ENCODE results near the gene XDH. TPM values are rescaled to one million over a fixed set of nuclear protein-coding genes. Genes with fewer than 3 reads are reported as not detected.

The XDH gene
- total RNA-seq, 1 experiment from 2014 or later, result 47.5 TPM

DNA sequence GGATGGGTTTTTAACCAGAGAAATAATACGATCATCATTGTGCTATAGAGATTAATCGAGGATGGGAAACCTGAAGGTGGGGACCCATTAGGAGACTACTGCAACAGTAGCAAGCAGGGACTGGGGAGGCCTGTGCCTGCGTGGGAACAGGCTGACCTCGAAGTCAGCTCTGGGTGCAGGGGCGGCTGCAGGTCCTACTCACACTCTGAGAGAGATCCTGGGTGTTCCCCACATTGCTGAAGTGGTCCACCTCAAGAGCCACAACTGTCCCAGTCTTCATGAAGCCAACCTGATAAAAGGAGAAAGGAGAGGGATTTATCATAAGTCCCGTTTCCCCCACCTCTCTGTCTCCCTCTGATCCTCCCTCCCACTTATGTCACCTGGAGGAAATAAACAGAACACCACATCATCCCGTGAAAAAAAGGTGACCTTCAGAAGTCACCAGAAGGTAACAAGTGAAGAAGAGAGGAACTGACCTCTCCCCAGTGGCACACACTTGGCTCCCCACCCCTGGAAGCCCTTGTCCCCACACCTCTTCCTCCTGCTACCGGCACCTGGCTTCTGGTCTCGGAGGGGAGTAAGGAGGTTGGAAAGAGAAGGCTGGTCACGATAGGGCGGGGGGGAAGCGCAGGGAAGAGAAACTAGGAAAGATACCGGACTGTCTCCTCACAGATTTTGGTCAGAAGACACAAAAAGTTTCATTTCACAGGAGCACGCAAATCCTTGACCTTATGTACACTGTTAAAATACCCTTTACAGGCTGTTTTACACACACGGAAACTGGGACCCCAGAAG, 50.4 kb downstream of the XDH start:
- DNase-seq (ENCODE audit: unreplicated experiment), result no peak
- TF ChIP-seq, protein P1, sequence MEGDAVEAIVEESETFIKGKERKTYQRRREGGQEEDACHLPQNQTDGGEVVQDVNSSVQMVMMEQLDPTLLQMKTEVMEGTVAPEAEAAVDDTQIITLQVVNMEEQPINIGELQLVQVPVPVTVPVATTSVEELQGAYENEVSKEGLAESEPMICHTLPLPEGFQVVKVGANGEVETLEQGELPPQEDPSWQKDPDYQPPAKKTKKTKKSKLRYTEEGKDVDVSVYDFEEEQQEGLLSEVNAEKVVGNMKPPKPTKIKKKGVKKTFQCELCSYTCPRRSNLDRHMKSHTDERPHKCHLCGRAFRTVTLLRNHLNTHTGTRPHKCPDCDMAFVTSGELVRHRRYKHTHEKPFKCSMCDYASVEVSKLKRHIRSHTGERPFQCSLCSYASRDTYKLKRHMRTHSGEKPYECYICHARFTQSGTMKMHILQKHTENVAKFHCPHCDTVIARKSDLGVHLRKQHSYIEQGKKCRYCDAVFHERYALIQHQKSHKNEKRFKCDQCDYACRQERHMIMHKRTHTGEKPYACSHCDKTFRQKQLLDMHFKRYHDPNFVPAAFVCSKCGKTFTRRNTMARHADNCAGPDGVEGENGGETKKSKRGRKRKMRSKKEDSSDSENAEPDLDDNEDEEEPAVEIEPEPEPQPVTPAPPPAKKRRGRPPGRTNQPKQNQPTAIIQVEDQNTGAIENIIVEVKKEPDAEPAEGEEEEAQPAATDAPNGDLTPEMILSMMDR (IDR thresholded peaks at IDR 0.05; ENCODE audit: unreplicated experiment), result no peak
- Mint-ChIP-seq H3K27ac (ENCODE audit: low read depth, unreplicated experiment) (no peak overlapping the region), H3K4me1 (ENCODE audit: insufficient read depth, unreplicated experiment) (no peaks in the 10 kb centered on the region), H3K36me3 (ENCODE audit: insufficient read depth, unreplicated experiment) (peaks cover 33% of the 10 kb centered on the region), H3K27me3 (ENCODE audit: insufficient read depth, unreplicated experiment) (no peaks in the 10 kb centered on the region), H3K4me3 (ENCODE audit: unreplicated experiment) (no peak overlapping the region), H3K9me3 (ENCODE audit: unreplicated experiment) (no peaks in the 10 kb centered on the region)
- intact Hi-C loops (cut with micrococcal nuclease), result no loop called here
- no TSS peak for BruUV-seq (replicated peaks)
- CTCF ChIA-PET, result interaction anchor here (1.4 kb wide), 1 partner anchor 31 kb away, joined by 3 read pairs; no protein-coding TSS in a partner anchor
- POLR2A ChIA-PET, result no interaction called here

DNA sequence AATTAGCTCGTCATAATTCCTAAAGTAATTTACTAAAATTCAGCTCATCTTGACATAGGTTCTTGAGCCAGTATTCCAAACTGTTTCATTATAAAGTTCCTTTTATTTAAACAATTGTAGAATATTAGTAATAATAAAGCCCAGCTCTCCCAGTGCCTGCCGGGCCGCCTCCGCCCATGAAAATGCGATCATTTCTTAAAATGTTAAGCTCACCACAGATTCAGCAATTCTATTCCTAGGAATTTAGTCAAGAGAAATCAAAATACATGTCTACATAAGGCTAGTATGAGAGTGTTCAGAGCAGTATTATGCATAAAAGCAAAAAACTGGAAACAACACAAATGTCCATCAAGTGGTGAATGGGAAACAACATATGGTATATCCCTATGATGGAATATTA, 52.0 kb downstream of the XDH start:
- BruUV-seq (replicated peaks), result no TSS peak
- Mint-ChIP-seq H3K27me3 (ENCODE audit: insufficient read depth, unreplicated experiment) (no peaks in the 10 kb centered on the region), H3K36me3 (ENCODE audit: insufficient read depth, unreplicated experiment) (peaks cover 24% of the 10 kb centered on the region), H3K9me3 (ENCODE audit: unreplicated experiment) (no peaks in the 10 kb centered on the region), H3K4me3 (ENCODE audit: unreplicated experiment) (no peak overlapping the region), H3K4me1 (ENCODE audit: insufficient read depth, unreplicated experiment) (no peaks in the 10 kb centered on the region), H3K27ac (ENCODE audit: low read depth, unreplicated experiment) (no peak overlapping the region)
- DNase-seq (ENCODE audit: unreplicated experiment), result no peak
- intact Hi-C loops (cut with micrococcal nuclease), result no loop called here
- CTCF ChIA-PET, result interaction anchor here (0.6 to 1.0 kb wide), 4 partner anchors 12 to 827 kb away, joined by 3 to 4 read pairs (median 3); no protein-coding TSS in a partner anchor
- POLR2A ChIA-PET, result no interaction called here
- TF ChIP-seq, protein P1 (IDR thresholded peaks at IDR 0.05; ENCODE audit: unreplicated experiment), result no peak

DNA sequence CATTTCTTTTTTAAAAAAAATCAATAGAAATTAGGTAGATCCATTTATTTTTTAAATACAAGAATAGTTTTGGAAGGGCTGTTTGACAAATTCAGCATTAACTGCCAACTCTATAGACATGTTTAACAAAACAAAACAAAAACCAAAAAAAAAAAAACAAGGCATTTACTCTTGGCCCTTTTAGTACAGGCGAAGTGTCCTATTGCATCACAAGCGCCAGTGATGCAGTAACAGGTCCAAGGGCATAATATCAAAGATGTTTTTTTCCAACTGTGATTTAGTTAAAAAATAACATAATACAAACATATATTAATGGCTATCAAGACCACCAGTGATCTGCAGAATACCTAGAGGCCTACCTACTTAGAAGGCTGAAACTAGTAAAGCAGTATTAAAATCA, 55.3 kb downstream of the XDH start:
- H3K4me3 Mint-ChIP-seq (ENCODE audit: unreplicated experiment), result no peak overlapping the region
- TF ChIP-seq, protein P1 (IDR thresholded peaks at IDR 0.05; ENCODE audit: unreplicated experiment), result no peak
- CTCF ChIA-PET, result no interaction called here
- no peak overlapping the region for H3K27ac Mint-ChIP-seq (ENCODE audit: low read depth, unreplicated experiment)
- DNase-seq (ENCODE audit: unreplicated experiment), result no peak
- no TSS peak for BruUV-seq (replicated peaks)
- intact Hi-C loops (cut with micrococcal nuclease), result loop anchor here (5.0 kb wide), 1 partner anchor 163 kb away; no protein-coding TSS in a partner anchor
- no peaks in the 10 kb centered on the region for H3K9me3 Mint-ChIP-seq (ENCODE audit: unreplicated experiment)
- H3K27me3 Mint-ChIP-seq (ENCODE audit: insufficient read depth, unreplicated experiment), result no peaks in the 10 kb centered on the region
- POLR2A ChIA-PET, result no interaction called here
- peaks cover 24% of the 10 kb centered on the region for H3K36me3 Mint-ChIP-seq (ENCODE audit: insufficient read depth, unreplicated experiment)
- H3K4me1 Mint-ChIP-seq (ENCODE audit: insufficient read depth, unreplicated experiment), result peaks cover 7% of the 10 kb centered on the region

DNA sequence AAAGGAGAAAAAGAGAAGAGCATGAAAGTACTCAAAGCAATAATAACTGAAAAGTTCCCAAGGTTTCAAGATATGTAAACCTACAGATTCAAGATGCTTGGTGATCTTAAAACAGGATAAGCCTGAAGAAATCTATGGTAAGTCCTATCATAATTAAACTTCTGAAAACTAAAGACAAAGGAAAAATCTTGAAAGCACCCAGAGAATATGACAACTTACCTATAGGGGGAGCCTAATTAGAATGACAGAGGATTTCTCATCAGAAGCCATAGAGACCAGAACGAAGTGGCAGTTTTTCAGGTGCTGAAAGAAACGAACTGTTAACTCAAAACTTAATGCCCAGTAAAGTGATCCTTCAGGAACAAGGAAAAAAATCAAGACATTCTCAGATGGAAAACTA, 59.7 kb downstream of the XDH start:
- no peaks in the 10 kb centered on the region for H3K27me3 Mint-ChIP-seq (ENCODE audit: insufficient read depth, unreplicated experiment)
- ChIA-PET POLR2A (interaction anchor here (0.6 to 1.3 kb wide), 4 partner anchors 17 to 650 kb away, joined by 3 to 4 read pairs (median 3); no protein-coding TSS in a partner anchor), CTCF (interaction anchor here (0.6 to 2.3 kb wide), 18 partner anchors 11 to 1190 kb away, joined by 3 to 8 read pairs (median 3); no protein-coding TSS in a partner anchor)
- peak; percentile 52 for DNase-seq (ENCODE audit: unreplicated experiment)
- TF ChIP-seq, protein P1 (IDR thresholded peaks at IDR 0.05; ENCODE audit: unreplicated experiment), result peak; percentile 44
- H3K36me3 Mint-ChIP-seq (ENCODE audit: insufficient read depth, unreplicated experiment), result peaks cover 16% of the 10 kb centered on the region
- H3K4me1 Mint-ChIP-seq (ENCODE audit: insufficient read depth, unreplicated experiment), result peaks cover 7% of the 10 kb centered on the region
- H3K27ac Mint-ChIP-seq (ENCODE audit: low read depth, unreplicated experiment), result peak overlapping the region; percentile 87
- BruUV-seq (replicated peaks), result no TSS peak
- intact Hi-C loops (cut with micrococcal nuclease), result loop anchor here (2.0 to 5.0 kb wide), 3 partner anchors 60 to 167 kb away; partner anchors contain the start of gene XDH
- peak overlapping the region; percentile 50 for H3K4me3 Mint-ChIP-seq (ENCODE audit: unreplicated experiment)
- H3K9me3 Mint-ChIP-seq (ENCODE audit: unreplicated experiment), result no peaks in the 10 kb centered on the region

Data from MCF 10A (cell line).